GM13976 (cell line): Measurements from ENCODE around the gene STK32A.
"Not testable (repeated sequence)": the region's sequence is repeated elsewhere in the genome, so short reads cannot be mapped to it uniquely, and the experiment has no call there.

Experiments
- DNase-seq: peaks from one replicate; pipeline ENCODE4 v3.0.0; 2012; ENCODE audit warnings: low spot score
- in situ Hi-C: fragments of 300-500 bp; cut with MboI; formaldehyde crosslinking; loops from one replicate; pipeline ENCODE4 v1.12.0; 2022; ENCODE audit warnings: low sequenced_read_pairs, mixed read lengths, inconsistent platforms; ENCODE audit not compliant: unreplicated experiment
- TF ChIP-seq, protein P1 (sequence below): IDR thresholded peaks from 2 replicates; pipeline ENCODE4 v1.5.1; 2012; ENCODE audit warnings: borderline replicate concordance, mild to moderate bottlenecking; ENCODE audit not compliant: insufficient read depth; ENCODE audit errors: extremely low read depth, missing control alignments, control extremely low read depth

STK32A gene

GRCh38 chr5:147360816-147361215, 126.0 kb downstream of the STK32A start:
- DNase-seq: no peak
- in situ Hi-C loops: no loop called here
- TF ChIP-seq, protein P1, sequence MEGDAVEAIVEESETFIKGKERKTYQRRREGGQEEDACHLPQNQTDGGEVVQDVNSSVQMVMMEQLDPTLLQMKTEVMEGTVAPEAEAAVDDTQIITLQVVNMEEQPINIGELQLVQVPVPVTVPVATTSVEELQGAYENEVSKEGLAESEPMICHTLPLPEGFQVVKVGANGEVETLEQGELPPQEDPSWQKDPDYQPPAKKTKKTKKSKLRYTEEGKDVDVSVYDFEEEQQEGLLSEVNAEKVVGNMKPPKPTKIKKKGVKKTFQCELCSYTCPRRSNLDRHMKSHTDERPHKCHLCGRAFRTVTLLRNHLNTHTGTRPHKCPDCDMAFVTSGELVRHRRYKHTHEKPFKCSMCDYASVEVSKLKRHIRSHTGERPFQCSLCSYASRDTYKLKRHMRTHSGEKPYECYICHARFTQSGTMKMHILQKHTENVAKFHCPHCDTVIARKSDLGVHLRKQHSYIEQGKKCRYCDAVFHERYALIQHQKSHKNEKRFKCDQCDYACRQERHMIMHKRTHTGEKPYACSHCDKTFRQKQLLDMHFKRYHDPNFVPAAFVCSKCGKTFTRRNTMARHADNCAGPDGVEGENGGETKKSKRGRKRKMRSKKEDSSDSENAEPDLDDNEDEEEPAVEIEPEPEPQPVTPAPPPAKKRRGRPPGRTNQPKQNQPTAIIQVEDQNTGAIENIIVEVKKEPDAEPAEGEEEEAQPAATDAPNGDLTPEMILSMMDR: no peak

- in situ Hi-C loops: no loop called here
- TF ChIP-seq, protein P1: no peak
- no peak for DNase-seq
Measured at GRCh38 chr5:147361441-147362175, 126.8 kb downstream of the STK32A start.

DNA sequence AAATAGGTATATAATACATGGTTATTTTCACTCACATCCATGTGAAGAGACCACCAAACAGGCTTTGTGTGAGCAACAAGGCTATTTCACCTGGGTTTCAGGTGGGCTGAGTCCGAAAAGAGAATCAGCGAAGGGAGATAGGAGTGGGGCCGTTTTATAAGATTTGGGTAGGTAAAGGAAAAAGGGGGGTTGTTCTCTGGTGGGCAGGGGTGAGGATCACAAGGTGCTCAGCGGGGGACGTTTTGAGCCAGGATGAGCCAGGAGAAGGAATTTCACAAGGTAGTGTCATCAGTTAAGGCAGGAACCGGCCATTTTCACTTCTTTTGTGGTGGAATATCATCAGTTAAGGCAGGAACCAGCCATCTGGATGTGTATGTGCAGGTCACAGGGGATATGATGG, 132.6 kb downstream of the STK32A start:
- in situ Hi-C loops, DNase-seq: not testable (repeated sequence)

DNA sequence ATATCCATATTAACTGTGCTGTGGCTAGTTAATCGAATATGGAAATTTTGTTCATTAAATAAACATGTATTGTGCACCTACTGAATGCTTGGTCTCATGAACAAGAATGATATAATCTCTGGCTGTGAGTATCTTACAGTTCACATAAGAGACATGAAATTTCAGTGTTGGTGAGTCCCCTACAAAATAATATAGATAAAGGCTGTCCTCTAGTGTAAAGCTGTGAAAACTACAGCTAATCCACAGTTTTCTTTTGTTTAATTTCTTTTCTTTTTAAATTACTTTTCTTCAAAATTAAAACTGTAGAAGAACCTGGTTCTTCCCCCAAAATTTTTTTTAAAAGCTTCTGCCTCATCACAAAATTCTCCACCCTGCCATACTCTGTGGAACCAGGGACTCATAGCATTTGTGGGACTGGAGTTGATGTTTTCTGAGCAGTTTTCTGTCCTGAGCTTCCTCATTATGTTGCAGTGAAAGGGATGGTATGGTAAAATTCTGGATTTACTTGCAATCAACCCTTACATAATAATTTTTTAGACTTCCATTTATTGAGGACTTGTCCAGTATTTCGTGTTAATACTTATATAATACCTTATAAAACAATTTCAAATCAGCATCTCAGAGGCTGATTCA, 135.0 kb downstream of the STK32A start:
- in situ Hi-C loops: no loop called here
- TF ChIP-seq, protein P1: no peak

GRCh38 chr5:147371290-147371689, 136.5 kb downstream of the STK32A start:
- no peak for DNase-seq
- in situ Hi-C loops: no loop called here
- TF ChIP-seq, protein P1: no peak

More for the DNA sequence above, 135.0 kb downstream of the STK32A start:
- DNase-seq: no peak

GRCh38 chr5:147372191-147372590, 137.4 kb downstream of the STK32A start:
- no peak for DNase-seq
- in situ Hi-C loops: no loop called here
- TF ChIP-seq, protein P1: no peak

DNA sequence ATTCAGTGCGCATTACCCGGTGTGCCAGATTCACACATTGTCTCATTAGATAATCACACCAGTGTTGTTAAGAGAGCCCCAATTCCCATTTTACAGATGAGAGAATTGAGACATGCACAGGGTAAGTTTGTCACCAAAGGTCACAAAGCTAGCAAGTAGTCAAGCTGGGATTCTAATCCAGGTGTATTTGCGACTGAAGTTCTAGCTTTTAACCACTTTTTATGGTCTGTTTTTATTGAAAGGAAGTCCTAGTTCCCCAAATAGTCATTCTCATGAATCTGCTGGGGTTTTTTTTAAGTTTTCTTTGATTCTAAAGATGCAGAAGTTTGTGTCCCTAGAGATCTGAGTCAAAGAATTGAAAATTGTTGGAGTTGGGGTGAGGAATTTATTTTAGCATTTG, 138.5 kb downstream of the STK32A start:
- no peak for DNase-seq
- in situ Hi-C loops: no loop called here
- TF ChIP-seq, protein P1: no peak
